Fibroblast of the aortic adventitia (primary cell): ENCODE results near the gene STIM1. TPM values are rescaled to one million over a fixed set of nuclear protein-coding genes. Genes with fewer than 3 reads are reported as not detected.

Experiments
- DNase-seq: peaks from one replicate; pipeline ENCODE4 v3.0.0-alpha.2; 2010; ENCODE audit warnings: low read depth
- H3K4me3 ChIP-seq: 2 replicates; pipeline ENCODE4 v1.5.1; 2011; ENCODE audit warnings: low read depth, mild to moderate bottlenecking, control low read depth, low read length, moderate library complexity
- total RNA-seq: library from RNA; depleted of rRNA; stranded (reverse); fragments of >200 nt; gene quantifications from 2 replicates; pipeline ENCODE4 v1.2.3, GENCODE V29; 2012; ENCODE audit warnings: low replicate concordance
- TF ChIP-seq, protein P1 (sequence below): IDR thresholded peaks from 2 replicates; pipeline ENCODE4 v1.5.1; 2011; ENCODE audit warnings: mild to moderate bottlenecking, low read length, control low read depth, inconsistent platforms; ENCODE audit not compliant: insufficient read depth

Gene STIM1
- total RNA-seq, 1 donor = 21.6 TPM

DNA sequence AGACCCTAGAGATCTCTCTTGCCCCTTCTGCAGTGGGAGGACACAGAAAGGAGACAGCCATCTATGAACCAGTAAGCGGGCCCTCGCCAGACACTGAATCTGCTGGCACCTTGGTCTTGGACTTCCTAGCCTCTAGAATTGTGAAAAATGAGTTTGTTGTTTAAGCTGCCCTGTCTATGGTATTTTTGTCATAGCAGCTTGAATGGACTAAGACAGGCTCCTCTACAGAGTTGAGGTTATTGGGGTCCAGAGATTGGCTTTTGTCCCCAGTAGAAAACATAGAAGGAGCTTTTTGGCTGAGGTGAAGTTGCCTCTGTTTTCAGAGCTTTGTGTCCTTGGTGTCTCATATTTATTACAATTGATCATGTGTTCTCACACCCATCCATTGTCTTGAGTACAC is 77.2 kb downstream of the STIM1 start:
- DNase-seq = no peak
- TF ChIP-seq, protein P1, sequence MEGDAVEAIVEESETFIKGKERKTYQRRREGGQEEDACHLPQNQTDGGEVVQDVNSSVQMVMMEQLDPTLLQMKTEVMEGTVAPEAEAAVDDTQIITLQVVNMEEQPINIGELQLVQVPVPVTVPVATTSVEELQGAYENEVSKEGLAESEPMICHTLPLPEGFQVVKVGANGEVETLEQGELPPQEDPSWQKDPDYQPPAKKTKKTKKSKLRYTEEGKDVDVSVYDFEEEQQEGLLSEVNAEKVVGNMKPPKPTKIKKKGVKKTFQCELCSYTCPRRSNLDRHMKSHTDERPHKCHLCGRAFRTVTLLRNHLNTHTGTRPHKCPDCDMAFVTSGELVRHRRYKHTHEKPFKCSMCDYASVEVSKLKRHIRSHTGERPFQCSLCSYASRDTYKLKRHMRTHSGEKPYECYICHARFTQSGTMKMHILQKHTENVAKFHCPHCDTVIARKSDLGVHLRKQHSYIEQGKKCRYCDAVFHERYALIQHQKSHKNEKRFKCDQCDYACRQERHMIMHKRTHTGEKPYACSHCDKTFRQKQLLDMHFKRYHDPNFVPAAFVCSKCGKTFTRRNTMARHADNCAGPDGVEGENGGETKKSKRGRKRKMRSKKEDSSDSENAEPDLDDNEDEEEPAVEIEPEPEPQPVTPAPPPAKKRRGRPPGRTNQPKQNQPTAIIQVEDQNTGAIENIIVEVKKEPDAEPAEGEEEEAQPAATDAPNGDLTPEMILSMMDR = no peak
- H3K4me3 ChIP-seq = no peak overlapping the region

DNA sequence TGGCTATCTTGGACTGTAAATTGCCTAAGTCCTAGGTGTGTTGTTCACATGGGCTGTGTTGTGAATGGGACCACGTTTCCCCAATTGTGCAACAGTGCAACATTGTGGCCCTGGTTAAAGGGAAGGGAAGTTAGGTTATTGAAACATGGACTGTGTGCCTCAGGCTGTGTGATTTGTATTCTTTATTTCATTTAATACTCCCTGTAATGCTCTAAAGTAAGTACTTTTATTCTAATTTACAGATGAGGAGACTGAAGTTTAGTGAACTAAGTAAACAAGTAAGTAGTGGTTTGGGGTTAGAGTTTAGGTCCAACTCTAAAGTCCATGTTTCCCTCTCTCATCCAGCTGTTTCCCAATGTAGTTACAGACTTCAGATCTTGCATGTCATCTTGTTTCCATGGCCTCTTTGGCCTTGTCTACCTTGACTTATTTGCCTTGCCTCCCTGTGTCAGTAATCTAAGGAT is 77.7 kb downstream of the STIM1 start:
- no peak overlapping the region for H3K4me3 ChIP-seq
- TF ChIP-seq, protein P1 = no peak
- DNase-seq = no peak

DNA sequence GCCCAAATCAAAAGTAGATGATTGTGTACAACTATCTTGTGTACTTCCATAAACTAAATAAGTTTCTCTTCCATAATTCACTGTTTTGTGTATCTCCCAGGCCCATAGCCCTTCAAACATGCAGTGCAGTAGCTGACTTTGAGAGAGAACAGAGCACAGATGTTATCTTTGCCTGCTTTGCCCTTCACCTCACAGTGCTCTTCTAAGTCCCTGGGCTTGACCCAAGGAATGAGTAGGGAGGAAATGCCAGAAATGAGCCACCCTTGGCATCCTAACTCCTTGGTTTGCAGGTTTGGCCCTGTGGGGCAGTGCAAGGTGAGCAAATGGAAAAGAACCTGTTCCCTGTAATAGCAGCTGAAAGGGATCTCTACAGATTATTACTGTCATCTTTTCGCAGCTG is 79.2 kb downstream of the STIM1 start:
- no peak overlapping the region for H3K4me3 ChIP-seq
- DNase-seq = no peak
- TF ChIP-seq, protein P1 = no peak

GRCh38 chr11:3936517-3936916 is 81.1 kb downstream of the STIM1 start:
- DNase-seq = no peak
- no peak overlapping the region for H3K4me3 ChIP-seq
- TF ChIP-seq, protein P1 = no peak

DNA sequence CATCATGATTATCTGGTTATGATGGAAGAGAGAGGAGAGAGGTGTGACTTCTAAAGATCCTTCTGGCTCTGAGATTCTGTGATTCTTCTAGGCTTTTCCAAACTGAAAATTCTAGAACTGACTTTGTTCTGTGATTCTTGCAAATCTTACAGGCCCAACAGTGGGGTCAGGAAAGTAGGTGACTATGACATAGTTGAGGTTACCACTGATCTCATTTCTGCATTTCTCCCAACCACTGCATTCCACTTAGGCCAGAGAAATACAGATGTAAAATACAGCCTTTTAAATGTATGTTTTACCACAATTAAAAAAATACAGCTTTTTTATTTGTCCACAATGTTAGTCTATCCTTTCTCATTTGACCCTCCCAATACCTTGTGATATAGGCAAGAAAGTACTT is 83.7 kb downstream of the STIM1 start:
- no peak overlapping the region for H3K4me3 ChIP-seq
- TF ChIP-seq, protein P1 = no peak
- peak; percentile 77 for DNase-seq

GRCh38 chr11:3939651-3940190 is 84.3 kb downstream of the STIM1 start:
- no peak overlapping the region for H3K4me3 ChIP-seq
- peak; percentile 79 for DNase-seq
- TF ChIP-seq, protein P1 = no peak
